Fibroblast of mammary gland (primary cell): ENCODE measurements around the gene RPRD2.

ENCODE experiments used
- DNase-seq: peaks from one replicate; pipeline ENCODE4 v3.0.0-alpha.2; 2010; ENCODE audit warnings: low read depth
- H3K4me3 ChIP-seq: 2 replicates; pipeline ENCODE4 v1.5.1; 2011; ENCODE audit warnings: low read depth, mild to moderate bottlenecking, low read length, moderate library complexity; ENCODE audit not compliant: control insufficient read depth
- CTCF ChIP-seq: conservative IDR thresholded peaks from 2 replicates; pipeline ENCODE4 v1.5.1; 2011; ENCODE audit warnings: low read depth, low read length, inconsistent platforms; ENCODE audit not compliant: control insufficient read depth, insufficient read depth

Gene RPRD2

DNA sequence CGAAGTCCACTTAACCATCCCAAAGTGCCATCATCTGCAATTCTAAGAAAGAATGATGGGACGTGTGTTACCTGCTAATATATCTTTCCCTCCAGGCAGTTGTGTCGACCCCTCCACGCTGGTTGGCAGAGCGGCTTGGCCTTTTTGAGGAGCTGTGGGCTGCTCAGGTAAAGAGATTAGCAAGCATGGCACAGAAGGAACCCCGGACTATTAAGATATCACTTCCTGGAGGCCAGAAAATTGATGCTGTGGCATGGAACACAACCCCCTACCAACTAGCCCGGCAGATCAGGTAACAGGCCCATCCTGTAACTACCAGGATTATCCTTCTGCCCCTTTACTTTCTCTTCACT, 123.8 kb downstream of the RPRD2 start:
- no peak for TF ChIP-seq CTCF
- no peak for DNase-seq
- peak overlapping the region; percentile 96 for H3K4me3 ChIP-seq

GRCh38 chr1:150493175-150493574, 129.2 kb downstream of the RPRD2 start:
- no peak overlapping the region for H3K4me3 ChIP-seq
- DNase-seq: no peak
- no peak for TF ChIP-seq CTCF

DNA sequence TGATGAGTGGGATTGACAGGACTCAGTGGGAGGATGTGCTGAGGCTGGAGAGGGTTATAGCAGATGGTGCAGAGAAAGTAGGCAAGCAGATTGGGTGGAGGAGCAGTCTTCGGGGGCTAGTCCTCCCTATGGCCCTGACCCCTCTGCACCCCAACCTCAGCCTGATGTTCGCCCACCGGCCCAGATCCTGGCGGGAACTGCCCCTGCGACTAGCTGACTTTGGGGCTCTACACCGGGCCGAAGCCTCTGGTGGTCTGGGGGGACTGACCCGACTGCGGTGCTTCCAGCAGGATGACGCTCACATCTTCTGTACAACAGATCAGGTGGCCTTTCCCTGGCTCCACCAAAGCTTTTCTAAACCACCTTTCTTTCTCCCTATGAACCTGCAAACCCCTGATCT, 134.4 kb downstream of the RPRD2 start:
- no peak overlapping the region for H3K4me3 ChIP-seq
- DNase-seq: no peak
- no peak for TF ChIP-seq CTCF

DNA sequence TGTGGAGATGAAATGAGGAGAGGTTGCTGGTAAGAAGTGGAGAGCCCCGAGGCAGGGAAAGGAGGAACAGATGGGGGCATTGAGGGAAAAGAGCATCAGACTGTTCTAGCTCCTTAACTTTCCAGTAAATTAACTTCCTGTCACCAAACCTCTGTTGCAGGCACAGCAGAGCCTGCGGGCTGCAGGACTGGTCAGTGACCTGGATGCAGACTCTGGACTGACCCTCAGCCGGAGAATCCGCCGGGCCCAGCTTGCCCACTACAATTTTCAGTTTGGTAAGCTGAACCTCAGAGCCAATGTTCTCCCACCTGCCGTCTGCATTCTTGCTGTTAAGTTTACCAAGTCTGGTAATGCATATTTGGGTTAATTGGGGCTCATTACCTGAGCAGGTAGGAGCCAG, 141.5 kb downstream of the RPRD2 start:
- no peak for DNase-seq
- H3K4me3 ChIP-seq: no peak overlapping the region
- no peak for TF ChIP-seq CTCF

DNA sequence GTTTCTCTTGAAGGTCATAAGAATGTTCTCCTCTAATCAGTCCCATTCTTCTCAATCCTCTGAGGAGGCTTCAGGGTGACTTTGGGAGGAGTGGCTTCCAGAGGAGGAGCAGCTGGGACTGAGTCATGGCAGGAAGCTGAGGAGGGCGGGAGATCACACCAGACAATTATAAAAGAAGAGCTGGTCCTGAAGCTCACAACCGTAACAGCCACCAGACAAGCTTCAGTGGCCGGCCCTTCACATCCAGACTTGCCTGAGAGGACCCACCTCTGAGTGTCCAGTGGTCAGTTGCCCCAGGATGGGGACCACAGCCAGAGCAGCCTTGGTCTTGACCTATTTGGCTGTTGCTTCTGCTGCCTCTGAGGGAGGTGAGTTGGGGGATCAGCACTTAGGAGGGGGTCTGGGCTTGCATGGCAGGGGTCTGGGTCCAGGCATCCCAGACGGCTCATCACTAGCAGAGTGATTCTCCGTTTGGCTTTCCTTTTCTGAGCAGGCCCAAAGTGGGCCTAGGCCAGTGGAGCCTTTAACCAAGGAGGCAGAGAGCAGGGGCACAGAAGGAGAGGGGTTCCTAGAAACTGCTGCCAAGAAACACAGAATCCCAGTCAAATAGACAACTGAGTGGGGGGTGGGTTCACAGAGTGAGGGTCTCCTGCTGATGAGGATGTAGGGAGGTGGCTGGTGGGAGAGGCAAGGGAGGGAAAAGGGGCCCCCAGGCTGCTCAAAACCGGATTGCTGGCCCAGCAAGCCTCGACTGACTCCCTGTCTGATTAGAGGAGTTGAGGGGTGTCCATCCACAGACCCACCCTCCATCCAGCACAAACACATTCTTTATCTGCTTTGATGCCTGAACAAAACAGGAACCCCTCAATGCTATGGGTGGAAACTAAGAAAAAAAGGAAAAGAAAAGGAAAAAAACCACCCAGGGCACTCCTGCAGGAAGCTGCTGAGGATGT, 144.2 kb downstream of the RPRD2 start, which contains the start of gene ECM1:
ECM1 (plus strand) TSS at position 198 of the 953 bp plus-strand sequence; CDS start at position 299, 101 bp downstream.
- no peak for TF ChIP-seq CTCF
- H3K4me3 ChIP-seq: peak within 1 kb of the TSS; percentile 34
- peak; percentile 79 for DNase-seq

DNA sequence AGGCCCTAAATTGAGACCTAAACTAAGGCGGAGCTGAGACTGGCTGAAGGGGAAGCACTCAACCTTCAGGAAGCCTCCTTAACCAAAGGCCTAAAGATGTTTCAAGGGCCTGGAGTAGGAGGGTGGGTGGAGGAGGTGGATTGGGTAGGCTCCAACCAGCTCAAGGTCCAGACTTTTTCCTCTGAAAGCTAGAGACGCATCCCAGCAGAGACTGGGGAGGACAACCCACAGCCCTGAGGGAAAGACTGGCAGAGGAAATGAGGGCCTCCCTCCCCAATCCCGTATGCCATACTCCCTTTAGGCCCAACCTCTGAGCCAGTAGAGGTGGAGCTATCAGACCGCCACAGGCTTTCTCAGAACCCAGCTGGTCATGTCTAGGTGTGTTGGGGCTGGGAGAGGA, 145.0 kb downstream of the RPRD2 start:
- no peak for DNase-seq
- no peak overlapping the region for H3K4me3 ChIP-seq
- TF ChIP-seq CTCF: no peak

- TF ChIP-seq CTCF: no peak
- no peak overlapping the region for H3K4me3 ChIP-seq
- no peak for DNase-seq
Measured at GRCh38 chr1:150511551-150511950, 147.6 kb downstream of the RPRD2 start.
